OCI-LY7 (cell line): ENCODE measurements around the gene SYT7. TPM values are rescaled to one million over a fixed set of nuclear protein-coding genes. Genes with fewer than 3 reads are reported as not detected.

Experiments used
- BruUV-seq: library from RNA; stranded (reverse); fragments of 400-500 nt; replicated peaks from 2 replicates; lab custom pipeline; 2021; lab: Mats Ljungman, UMichigan
- CTCF ChIA-PET: fragments of 300-600 bp; sonication (Branson Sonifier 250); formaldehyde crosslinking; loops from one replicate; lab custom pipeline; 2022; ENCODE audit warnings: antibody characterized with exemption; ENCODE audit not compliant: unreplicated experiment; lab: Charles Lee
- POLR2A ChIA-PET: fragments of 300-600 bp; sonication (Branson Sonifier 250); formaldehyde crosslinking; loops from one replicate; lab custom pipeline; 2022; ENCODE audit warnings: antibody characterized with exemption; lab: Charles Lee
- DNase-seq: peaks from one replicate; pipeline ENCODE4 v3.0.0-alpha.2; 2015; ENCODE audit warnings: low spot score
- H2AFZ ChIP-seq: fragments of 200-600 bp; sonication (generic), shearing (Covaris generic); 2 replicates; pipeline ENCODE4 v1.6.1; 2014; ENCODE audit warnings: mild to moderate bottlenecking, antibody characterized with exemption, low read length, moderate library complexity
- H3K27ac ChIP-seq: fragments of 200-600 bp; sonication (generic); 2 replicates; pipeline ENCODE4 v1.5.1; 2014; ENCODE audit warnings: mixed run types, low read depth, mild to moderate bottlenecking, moderate library complexity, low read length, inconsistent platforms; ENCODE audit not compliant: poor library complexity, severe bottlenecking
- H3K36me3 ChIP-seq: fragments of 200-600 bp; sonication (generic); 2 replicates; pipeline ENCODE4 v1.6.1; 2014; ENCODE audit warnings: mild to moderate bottlenecking, antibody characterized with exemption, low read length, moderate library complexity, mixed read lengths; ENCODE audit not compliant: insufficient read depth
- H3K4me1 ChIP-seq: fragments of 200-600 bp; sonication (generic); 2 replicates; pipeline ENCODE4 v1.5.1; 2014; ENCODE audit warnings: mild to moderate bottlenecking, low read length; ENCODE audit not compliant: insufficient read depth, poor library complexity, severe bottlenecking
- H3K4me2 ChIP-seq: fragments of 200-600 bp; sonication (generic); 2 replicates; pipeline ENCODE4 v1.6.1; 2014; ENCODE audit warnings: mild to moderate bottlenecking, low read length
- H3K4me3 ChIP-seq: fragments of 200-600 bp; sonication (generic); 2 replicates; pipeline ENCODE4 v1.5.1; 2014; ENCODE audit warnings: mild to moderate bottlenecking, low read depth, low read length; ENCODE audit not compliant: poor library complexity, severe bottlenecking
- H3K79me2 ChIP-seq: fragments of 200-600 bp; sonication (generic); 2 replicates; pipeline ENCODE4 v1.6.1; 2016; ENCODE audit warnings: low read depth, mild to moderate bottlenecking, low read length, moderate library complexity, mixed read lengths; ENCODE audit not compliant: insufficient read depth
- H3K9me2 ChIP-seq: fragments of 200-600 bp; sonication (generic); 2 replicates; pipeline ENCODE4 v1.6.1; 2016; ENCODE audit warnings: mild to moderate bottlenecking, low read length, mixed read lengths; ENCODE audit not compliant: insufficient read depth
- H3K9me3 ChIP-seq: fragments of 200-600 bp; sonication (generic); 2 replicates; pipeline ENCODE4 v1.6.1; 2014; ENCODE audit warnings: mild to moderate bottlenecking, mixed run types, low read length, mixed read lengths
- H4K20me1 ChIP-seq: fragments of 200-600 bp; sonication (generic); 2 replicates; pipeline ENCODE4 v1.6.1; 2014; ENCODE audit warnings: mild to moderate bottlenecking, antibody characterized with exemption, low read length, moderate library complexity, mixed read lengths; ENCODE audit not compliant: insufficient read depth
- CTCF ChIP-seq: fragments of 200-600 bp; sonication (generic); conservative IDR thresholded peaks from 2 replicates; pipeline ENCODE4 v1.5.1; 2014; ENCODE audit warnings: mild to moderate bottlenecking, antibody characterized with exemption, low read length, moderate library complexity, mixed read lengths
- EZH2phosphoT487 ChIP-seq: fragments of 200-600 bp; sonication (generic); IDR thresholded peaks from 2 replicates; pipeline ENCODE4 v1.6.1; 2018; ENCODE audit warnings: low read depth, borderline replicate concordance, mild to moderate bottlenecking, mixed run types, antibody characterized with exemption, low read length, moderate library complexity, mixed read lengths
- intact Hi-C: fragments of 100-400 bp; cut with micrococcal nuclease; formaldehyde crosslinking; loops from one replicate; pipeline ENCODE4 v1.10.0; 2022; ENCODE audit not compliant: unreplicated experiment
- total RNA-seq, 2 experiments: library from RNA; depleted of rRNA in 1 of 2; stranded (reverse); fragments of >200 nt in 1 of 2; shearing (Covaris generic) in 1 of 2; gene quantifications; 2 replicates each; pipeline ENCODE4 v1.2.3, GENCODE V29; 2014 to 2022

The SYT7 gene
- total RNA-seq, 2 experiments from 2014 or later: not detected

DNA sequence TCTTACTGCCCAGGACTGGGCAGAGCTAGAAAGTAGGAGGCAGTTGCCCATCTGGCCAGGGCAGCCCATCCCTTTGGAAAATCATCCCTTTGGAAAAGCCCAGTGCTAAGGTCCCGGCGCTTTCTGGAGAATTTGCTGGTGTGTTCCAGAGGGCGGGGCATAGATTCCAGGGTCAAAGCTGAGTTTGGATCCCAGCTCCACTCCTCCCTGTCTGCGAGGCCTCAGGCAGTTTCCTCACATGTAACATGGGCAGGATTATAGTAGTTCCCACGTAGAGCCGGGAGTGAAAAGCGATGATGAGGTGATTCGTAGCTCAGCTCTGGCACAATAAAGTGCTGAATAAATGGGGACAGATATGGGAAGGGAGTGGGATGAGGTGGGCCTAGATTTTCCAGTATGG lies 103.8 kb downstream of the SYT7 start:
- POLR2A ChIA-PET: interaction anchor here (0.6 kb wide), 1 partner anchor 161 kb away, joined by 4 read pairs; no protein-coding TSS in a partner anchor
- no peaks in the 10 kb centered on the region for H3K4me1 ChIP-seq

DNA sequence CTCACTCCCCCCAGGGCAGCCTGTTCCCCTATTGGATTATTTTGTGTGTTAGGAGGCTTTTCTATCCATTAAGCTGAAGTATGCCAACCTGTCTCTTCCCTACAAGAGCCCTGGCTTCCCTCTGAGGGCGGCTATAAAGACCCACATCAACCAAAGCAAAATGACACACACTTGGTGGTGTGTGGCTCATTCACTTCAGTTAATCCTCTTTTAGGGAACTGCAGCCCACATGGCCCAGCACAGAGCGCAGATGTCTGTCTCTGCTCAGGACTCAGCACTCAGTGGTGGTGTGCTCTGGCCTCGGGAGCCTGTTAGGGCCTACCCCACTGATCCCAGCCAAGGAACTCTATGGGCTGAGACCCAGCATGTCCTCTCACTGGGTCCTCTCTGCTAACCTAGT lies 104.5 kb downstream of the SYT7 start:
- POLR2A ChIA-PET: no interaction called here

More for the DNA sequence above, 103.8 kb downstream of the SYT7 start:
- Histone ChIP-seq H2AFZ (no peak overlapping the region), H3K27ac (no peak overlapping the region), H3K9me3 (no peaks in the 10 kb centered on the region), H3K9me2 (no peaks in the 10 kb centered on the region), H3K4me3 (no peak overlapping the region), H3K79me2 (no peaks in the 10 kb centered on the region), H4K20me1 (no peaks in the 10 kb centered on the region), H3K36me3 (peaks cover 6% of the 10 kb centered on the region; the same call in 1 of the 2 replicates), H3K4me2 (no peak overlapping the region)
- TF ChIP-seq CTCF: no peak
- TF ChIP-seq EZH2phosphoT487: no peak
- CTCF ChIA-PET: no interaction called here
- intact Hi-C loops: loop anchor here (1.0 to 5.0 kb wide), 2 partner anchors 40 to 160 kb away; no protein-coding TSS in a partner anchor
- BruUV-seq: no TSS peak
- no peak for DNase-seq

More for the DNA sequence above, 104.5 kb downstream of the SYT7 start:
- no peak for DNase-seq
- TF ChIP-seq EZH2phosphoT487: no peak
- no peak for TF ChIP-seq CTCF
- Histone ChIP-seq H3K4me1 (no peaks in the 10 kb centered on the region), H3K9me3 (no peaks in the 10 kb centered on the region), H3K79me2 (no peaks in the 10 kb centered on the region), H4K20me1 (no peaks in the 10 kb centered on the region), H3K4me2 (no peak overlapping the region), H2AFZ (no peak overlapping the region), H3K27ac (no peak overlapping the region), H3K36me3 (peaks cover 6% of the 10 kb centered on the region; the same call in 1 of the 2 replicates), H3K9me2 (no peaks in the 10 kb centered on the region), H3K4me3 (no peak overlapping the region)
- no TSS peak for BruUV-seq
- intact Hi-C loops: loop anchor here (5.0 kb wide), 1 partner anchor 161 kb away; no protein-coding TSS in a partner anchor
- CTCF ChIA-PET: no interaction called here
